ENCODE results near the gene PHF1. TPM values are rescaled to one million over a fixed set of nuclear protein-coding genes. Genes with fewer than 3 reads are reported as not detected.

PHF1 gene
- polyA plus RNA-seq, 1 donor from 2014 or later: 102 TPM

- H3K27ac ChIP-seq (ENCODE audit: low read length): no peak overlapping the region
- H3K4me2 ChIP-seq (ENCODE audit: low read length): no peak overlapping the region
- H3K79me2 ChIP-seq (replicated peaks; ENCODE audit: insufficient read depth, low read length): peaks cover 20% of the 10 kb centered on the region
- no peaks in the 10 kb centered on the region for H3K27me3 ChIP-seq (ENCODE audit: insufficient read depth, low read depth, low read length)
- no peaks in the 10 kb centered on the region for H3K9me2 ChIP-seq (ENCODE audit: insufficient read depth, low read length)
- H4K20me1 ChIP-seq (ENCODE audit: insufficient read depth): no peaks in the 10 kb centered on the region
- H3K36me3 ChIP-seq (ENCODE audit: insufficient read depth, low read length): no peaks in the 10 kb centered on the region
- no peak overlapping the region for H3K9ac ChIP-seq (ENCODE audit: low read length)
- H3K9me3 ChIP-seq (ENCODE audit: low read length): no peaks in the 10 kb centered on the region
- H2AFZ ChIP-seq (ENCODE audit: low read depth, low read length): no peak overlapping the region
- H3K4me3 ChIP-seq (ENCODE audit: low read length): no peak overlapping the region
- no peak for TF ChIP-seq RAD21 (conservative IDR thresholded peaks at IDR 0.05)
- TF ChIP-seq EP300 (conservative IDR thresholded peaks at IDR 0.05; ENCODE audit: poor library complexity, severe bottlenecking): no peak
- TF ChIP-seq, protein P1, sequence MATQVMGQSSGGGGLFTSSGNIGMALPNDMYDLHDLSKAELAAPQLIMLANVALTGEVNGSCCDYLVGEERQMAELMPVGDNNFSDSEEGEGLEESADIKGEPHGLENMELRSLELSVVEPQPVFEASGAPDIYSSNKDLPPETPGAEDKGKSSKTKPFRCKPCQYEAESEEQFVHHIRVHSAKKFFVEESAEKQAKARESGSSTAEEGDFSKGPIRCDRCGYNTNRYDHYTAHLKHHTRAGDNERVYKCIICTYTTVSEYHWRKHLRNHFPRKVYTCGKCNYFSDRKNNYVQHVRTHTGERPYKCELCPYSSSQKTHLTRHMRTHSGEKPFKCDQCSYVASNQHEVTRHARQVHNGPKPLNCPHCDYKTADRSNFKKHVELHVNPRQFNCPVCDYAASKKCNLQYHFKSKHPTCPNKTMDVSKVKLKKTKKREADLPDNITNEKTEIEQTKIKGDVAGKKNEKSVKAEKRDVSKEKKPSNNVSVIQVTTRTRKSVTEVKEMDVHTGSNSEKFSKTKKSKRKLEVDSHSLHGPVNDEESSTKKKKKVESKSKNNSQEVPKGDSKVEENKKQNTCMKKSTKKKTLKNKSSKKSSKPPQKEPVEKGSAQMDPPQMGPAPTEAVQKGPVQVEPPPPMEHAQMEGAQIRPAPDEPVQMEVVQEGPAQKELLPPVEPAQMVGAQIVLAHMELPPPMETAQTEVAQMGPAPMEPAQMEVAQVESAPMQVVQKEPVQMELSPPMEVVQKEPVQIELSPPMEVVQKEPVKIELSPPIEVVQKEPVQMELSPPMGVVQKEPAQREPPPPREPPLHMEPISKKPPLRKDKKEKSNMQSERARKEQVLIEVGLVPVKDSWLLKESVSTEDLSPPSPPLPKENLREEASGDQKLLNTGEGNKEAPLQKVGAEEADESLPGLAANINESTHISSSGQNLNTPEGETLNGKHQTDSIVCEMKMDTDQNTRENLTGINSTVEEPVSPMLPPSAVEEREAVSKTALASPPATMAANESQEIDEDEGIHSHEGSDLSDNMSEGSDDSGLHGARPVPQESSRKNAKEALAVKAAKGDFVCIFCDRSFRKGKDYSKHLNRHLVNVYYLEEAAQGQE (IDR thresholded peaks at IDR 0.05; ENCODE audit: borderline replicate concordance): no peak
- no peak for TF ChIP-seq SMC3 (conservative IDR thresholded peaks at IDR 0.05; ENCODE audit: poor library complexity)
- no peak for TF ChIP-seq MXI1 (conservative IDR thresholded peaks at IDR 0.05; ENCODE audit: poor library complexity, severe bottlenecking)
- TF ChIP-seq, protein P2, sequence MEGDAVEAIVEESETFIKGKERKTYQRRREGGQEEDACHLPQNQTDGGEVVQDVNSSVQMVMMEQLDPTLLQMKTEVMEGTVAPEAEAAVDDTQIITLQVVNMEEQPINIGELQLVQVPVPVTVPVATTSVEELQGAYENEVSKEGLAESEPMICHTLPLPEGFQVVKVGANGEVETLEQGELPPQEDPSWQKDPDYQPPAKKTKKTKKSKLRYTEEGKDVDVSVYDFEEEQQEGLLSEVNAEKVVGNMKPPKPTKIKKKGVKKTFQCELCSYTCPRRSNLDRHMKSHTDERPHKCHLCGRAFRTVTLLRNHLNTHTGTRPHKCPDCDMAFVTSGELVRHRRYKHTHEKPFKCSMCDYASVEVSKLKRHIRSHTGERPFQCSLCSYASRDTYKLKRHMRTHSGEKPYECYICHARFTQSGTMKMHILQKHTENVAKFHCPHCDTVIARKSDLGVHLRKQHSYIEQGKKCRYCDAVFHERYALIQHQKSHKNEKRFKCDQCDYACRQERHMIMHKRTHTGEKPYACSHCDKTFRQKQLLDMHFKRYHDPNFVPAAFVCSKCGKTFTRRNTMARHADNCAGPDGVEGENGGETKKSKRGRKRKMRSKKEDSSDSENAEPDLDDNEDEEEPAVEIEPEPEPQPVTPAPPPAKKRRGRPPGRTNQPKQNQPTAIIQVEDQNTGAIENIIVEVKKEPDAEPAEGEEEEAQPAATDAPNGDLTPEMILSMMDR (IDR thresholded peaks at IDR 0.05; ENCODE audit: poor library complexity, severe bottlenecking): no peak
- no peak for TF ChIP-seq POLR2AphosphoS5 (IDR thresholded peaks at IDR 0.05)
- no peak for TF ChIP-seq EZH2 (IDR thresholded peaks at IDR 0.05; ENCODE audit: borderline replicate concordance, insufficient read depth, low read length, poor library complexity, severe bottlenecking)
- TF ChIP-seq TAF1 (IDR thresholded peaks at IDR 0.05; ENCODE audit: low read depth): no peak
- no peaks in the 10 kb centered on the region for H3F3A ChIP-seq (ENCODE audit: insufficient read depth, low read length, poor library complexity, severe bottlenecking)
Observed at GRCh38 chr6:33451606-33452005, 40.8 kb downstream of the PHF1 start.

- Histone ChIP-seq H3K36me3 (ENCODE audit: insufficient read depth, low read length) (no peaks in the 10 kb centered on the region), H3K9me2 (ENCODE audit: insufficient read depth, low read length) (no peaks in the 10 kb centered on the region), H2AFZ (ENCODE audit: low read depth, low read length) (no peak overlapping the region), H3K4me2 (ENCODE audit: low read length) (no peak overlapping the region), H3K4me3 (ENCODE audit: low read length) (no peak overlapping the region), H3K79me2 (replicated peaks; ENCODE audit: insufficient read depth, low read length) (peaks cover 20% of the 10 kb centered on the region), H3K27ac (ENCODE audit: low read length) (no peak overlapping the region), H3K27me3 (ENCODE audit: insufficient read depth, low read depth, low read length) (no peaks in the 10 kb centered on the region), H3K9ac (ENCODE audit: low read length) (no peak overlapping the region), H3K9me3 (ENCODE audit: low read length) (no peaks in the 10 kb centered on the region), H3F3A (ENCODE audit: insufficient read depth, low read length, poor library complexity, severe bottlenecking) (no peaks in the 10 kb centered on the region), H4K20me1 (ENCODE audit: insufficient read depth) (no peaks in the 10 kb centered on the region)
- TF ChIP-seq RAD21 (conservative IDR thresholded peaks at IDR 0.05): no peak
- no peak for TF ChIP-seq MXI1 (conservative IDR thresholded peaks at IDR 0.05; ENCODE audit: poor library complexity, severe bottlenecking)
- TF ChIP-seq SMC3 (conservative IDR thresholded peaks at IDR 0.05; ENCODE audit: poor library complexity): no peak
- TF ChIP-seq, protein P2 (IDR thresholded peaks at IDR 0.05; ENCODE audit: poor library complexity, severe bottlenecking): no peak
Observed at GRCh38 chr6:33452496-33452895, 41.7 kb downstream of the PHF1 start.
